GM21529 (cell line): Measurements from ENCODE around the gene BATF.

Experiments used
- ATAC-seq: cut with Tn5 transposase; IDR thresholded peaks from one replicate; pipeline ENCODE4 v1.9.1; 2021; ENCODE audit not compliant: unreplicated experiment

BATF gene

DNA sequence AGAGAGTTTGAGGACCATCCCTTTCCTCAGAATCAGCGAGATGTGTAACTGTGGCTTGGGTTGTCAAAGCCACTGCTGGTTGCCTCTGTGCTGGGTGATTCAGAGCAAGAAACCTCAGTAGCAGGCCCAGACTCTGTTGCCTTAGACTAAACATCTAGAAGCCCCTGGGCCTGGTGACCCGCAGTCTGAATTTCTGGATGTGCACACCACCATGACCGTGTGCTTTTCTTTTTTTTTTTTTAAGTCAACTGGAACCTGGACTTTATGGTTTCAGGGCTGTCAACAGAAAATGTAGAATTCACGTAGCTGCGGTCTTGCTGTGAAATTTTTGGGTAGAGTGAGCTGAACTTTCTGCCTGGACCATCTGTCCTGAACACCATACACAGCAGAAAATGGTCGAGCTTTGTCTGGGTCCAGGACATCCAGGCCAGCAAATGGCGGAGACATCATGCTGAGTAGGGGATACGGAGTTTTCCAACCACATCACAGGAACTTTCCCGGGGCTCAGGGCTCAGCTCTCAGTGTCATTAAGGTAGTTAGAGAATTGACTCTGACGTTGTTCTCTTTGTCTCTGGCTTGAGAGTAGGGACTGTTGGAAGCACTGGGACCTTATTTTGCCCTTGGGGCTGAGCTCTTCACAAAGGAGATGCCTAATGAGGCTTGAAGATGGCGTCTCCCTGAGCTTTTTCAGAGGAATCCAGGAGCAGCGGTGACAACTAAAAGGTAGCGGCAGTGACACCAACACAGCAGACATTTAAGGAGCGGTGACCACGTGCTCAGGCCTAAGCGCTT lies 23.0 kb upstream of the BATF start:
- peak; percentile 65 for ATAC-seq

DNA sequence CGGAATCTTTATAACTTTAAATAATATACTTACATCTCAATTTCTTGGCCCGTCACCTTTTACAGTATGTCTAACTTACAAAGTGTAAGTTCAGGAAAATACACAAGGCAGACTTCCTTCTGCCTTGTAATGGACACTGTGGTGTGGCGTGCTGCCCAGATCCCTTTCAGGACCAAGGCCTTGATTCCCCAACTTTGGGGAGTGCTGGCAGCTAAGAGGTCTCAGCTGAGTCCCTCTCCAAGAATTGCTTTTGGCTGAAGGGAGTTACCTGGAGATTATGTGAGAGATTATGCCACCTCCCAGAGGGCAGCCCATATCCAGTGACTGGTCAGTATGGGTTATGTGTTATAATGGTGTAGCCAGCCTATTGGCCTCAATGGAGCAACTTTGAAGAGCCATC lies 21.2 kb upstream of the BATF start:
- ATAC-seq: no peak

- no peak for ATAC-seq
Measured at GRCh38 chr14:75504411-75504810, 17.9 kb upstream of the BATF start.

DNA sequence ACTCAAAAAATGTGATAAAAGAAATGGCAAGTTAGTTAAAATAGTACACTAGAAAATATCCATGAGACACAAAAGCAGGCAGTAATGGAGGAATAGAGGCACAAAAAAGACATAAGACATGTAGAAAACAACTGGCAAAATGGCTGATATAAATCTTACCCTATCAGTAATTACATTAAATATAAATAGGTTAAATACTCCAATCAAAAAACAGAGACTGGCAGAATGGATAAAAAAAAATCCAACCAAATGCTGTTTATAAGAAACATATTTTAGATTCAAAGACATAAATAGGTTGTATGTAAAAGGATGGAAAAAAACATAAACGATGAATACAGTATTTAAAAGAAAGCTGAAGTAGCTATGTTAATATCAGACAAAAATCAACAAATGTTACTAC lies 15.3 kb upstream of the BATF start:
- no peak for ATAC-seq

- ATAC-seq: no peak
Measured at GRCh38 chr14:75510547-75510946, 11.7 kb upstream of the BATF start.

GRCh38 chr14:75511201-75511600 lies 11.1 kb upstream of the BATF start:
- no peak for ATAC-seq

- ATAC-seq: peak; percentile 54
Measured at GRCh38 chr14:75513911-75514672, 8.2 kb upstream of the BATF start.

DNA sequence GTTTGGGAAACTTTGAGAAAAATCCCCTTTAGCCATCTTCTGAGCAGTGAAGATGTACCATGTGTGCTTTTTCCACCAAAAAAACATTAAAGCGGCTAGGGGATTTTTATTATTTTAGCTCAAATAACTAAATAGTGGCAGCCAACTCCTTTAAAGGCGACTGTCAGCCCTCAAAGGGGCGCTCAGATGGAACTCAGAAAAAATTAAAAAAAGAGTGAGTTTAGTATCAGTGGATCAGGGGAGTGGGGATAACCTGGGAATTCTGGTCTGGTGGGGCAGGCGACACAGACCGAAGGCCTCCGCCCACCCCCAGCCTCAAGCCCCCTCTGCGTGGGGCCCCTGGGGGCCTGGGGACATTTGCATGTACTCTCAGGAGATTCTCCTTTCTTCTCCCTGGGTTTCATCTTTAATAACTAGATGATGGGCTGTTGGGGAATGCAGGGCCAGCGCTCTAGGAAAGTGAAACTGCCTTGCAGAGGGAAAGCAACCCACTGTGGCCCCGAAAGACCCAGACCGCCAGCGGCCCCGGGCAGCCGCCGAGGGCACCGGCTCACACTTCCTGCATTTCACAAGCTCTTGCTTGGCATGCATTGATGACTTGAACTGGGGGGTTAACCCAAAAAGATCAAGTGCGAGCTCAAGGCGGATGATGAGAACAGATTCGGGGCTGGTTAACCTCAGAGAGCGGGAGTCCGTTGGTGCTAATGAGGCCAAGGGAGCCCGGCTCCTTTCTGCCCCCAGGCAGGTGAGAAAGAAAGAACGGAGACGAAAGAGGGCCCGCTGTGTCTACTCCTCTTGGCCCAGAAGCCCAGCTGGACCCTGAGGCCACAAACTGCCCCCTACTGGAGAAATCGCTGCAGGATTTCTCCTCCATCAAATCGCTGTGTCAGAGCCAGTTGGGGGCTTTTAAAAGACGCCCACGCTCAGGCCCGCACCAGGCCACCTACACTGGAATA lies 7.3 kb upstream of the BATF start:
- ATAC-seq: peak; percentile 51

DNA sequence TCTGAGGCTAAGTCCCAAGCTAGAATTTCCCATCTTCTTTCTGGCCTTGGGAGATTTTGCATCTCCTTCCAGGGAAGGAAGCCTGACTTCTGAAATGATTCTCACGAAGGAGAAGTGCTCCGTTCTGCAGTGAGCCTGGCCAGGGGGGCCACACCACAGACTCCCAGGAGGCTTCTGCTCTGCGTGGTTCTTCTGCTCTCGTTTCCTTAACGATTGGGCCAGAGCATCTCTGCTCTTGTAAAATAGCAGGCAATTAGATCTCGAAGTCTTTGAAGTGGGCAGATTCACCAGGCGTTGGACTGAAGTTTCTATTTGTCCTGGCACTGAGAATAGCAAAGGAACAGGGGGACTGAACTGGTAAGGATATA lies 6.7 kb upstream of the BATF start:
- ATAC-seq: peak; percentile 50

GRCh38 chr14:75518625-75519024 lies 3.6 kb upstream of the BATF start:
- no peak for ATAC-seq

DNA sequence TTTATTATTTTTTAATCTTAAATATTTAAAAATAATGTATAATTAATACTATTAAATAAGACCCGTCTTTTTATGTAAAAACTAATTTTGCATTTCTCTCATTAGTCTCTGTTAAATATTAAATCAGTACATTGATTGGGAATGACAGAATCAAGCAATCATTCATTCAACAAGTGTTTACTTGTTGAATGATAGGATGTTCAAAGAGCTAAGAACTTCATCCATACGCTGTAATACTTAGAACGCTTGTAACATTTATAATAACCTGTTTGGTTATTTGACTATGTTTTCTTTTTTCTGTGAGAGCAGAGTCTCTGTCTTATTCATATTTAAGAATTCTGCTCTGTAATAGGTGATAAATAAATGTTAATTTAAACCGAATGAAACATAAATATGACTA lies 2.9 kb upstream of the BATF start:
- ATAC-seq: no peak

DNA sequence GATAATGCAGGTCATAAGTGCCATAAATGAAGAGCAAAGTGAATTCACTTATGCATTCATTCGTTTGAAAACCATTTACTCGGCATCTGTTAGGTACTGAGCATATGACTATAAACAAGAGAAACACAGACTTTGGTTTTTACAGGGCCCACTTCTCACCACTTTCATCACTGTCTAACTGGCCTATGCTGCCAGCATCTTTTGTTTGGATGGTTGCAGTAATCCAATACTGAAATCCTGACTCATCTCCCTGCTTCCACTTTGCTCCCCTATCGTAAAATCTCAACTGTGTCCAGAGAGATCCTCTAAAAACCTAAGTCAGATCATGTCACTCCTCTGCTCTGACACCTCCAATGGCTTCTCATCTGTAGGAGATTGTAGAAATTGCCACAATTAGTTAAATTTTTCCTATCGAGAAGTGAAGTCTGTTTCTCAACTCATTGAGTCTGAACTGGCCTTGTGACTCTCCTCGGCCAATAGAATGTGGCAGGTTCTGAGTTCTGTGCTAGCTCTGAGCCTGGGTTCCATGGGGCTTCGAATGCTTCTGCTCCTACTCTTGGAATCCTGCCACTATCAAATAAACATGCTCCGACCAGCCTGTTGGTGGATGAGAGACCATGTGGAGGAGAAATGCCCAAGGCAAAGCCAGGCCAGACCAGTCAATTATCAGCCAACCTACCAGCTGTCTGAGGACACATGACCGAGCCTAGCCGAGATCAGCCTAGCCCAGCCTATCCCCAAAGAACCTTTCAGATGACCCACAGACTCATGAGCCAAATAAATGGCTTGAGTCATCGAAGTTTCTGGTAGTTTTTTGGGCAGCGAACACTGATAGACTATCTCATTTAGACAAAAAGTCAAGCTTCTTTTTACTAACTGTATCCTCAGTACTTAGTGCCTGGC lies 2.2 kb upstream of the BATF start:
- ATAC-seq: no peak

GRCh38 chr14:75520852-75521251 lies 1.4 kb upstream of the BATF start:
- ATAC-seq: no peak

- peak; percentile 25 for ATAC-seq
Measured at GRCh38 chr14:75521415-75522199, 662 bp upstream of the BATF start.

GRCh38 chr14:75522983-75523318 lies 682 bp downstream of the BATF start:
- no peak for ATAC-seq

DNA sequence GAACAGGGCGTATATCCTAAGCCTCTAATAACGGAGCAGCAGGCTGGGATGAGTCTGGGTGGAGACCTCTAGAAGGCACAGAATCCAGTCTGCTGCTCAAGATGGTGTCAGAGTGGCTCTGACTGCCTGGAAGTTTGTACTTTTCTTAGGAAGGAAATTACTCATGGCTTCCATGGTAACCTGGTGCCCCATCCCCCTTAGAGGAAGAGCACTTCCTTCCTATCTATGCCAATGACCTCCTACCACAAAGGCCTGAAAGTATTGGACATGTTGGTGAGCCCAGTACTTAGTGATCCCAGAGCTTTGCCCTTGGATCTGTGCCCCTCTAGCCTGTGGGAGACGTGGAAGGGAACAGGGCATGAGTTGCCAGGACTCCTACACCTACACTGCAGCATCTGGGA lies 1.5 kb downstream of the BATF start:
- no peak for ATAC-seq

DNA sequence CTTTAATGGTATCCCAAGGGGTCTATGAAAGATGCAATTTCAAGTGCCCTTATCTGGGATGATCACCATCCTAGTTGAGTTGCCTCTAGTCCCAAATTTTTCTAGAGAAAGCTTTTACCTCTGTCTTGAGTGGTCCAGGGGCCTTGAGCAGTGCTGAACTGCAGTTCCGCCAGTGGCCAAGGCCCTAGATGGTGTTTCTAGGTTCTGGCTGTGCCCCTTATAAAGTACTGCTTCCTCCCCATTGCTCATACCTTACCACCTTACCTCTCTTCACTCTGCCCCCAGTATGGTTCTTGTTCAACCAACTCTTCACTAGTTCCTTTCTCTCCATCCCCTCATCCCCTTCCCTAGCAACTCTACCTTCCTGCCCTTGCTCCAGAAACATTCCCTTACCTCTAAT lies 3.7 kb downstream of the BATF start:
- ATAC-seq: no peak

DNA sequence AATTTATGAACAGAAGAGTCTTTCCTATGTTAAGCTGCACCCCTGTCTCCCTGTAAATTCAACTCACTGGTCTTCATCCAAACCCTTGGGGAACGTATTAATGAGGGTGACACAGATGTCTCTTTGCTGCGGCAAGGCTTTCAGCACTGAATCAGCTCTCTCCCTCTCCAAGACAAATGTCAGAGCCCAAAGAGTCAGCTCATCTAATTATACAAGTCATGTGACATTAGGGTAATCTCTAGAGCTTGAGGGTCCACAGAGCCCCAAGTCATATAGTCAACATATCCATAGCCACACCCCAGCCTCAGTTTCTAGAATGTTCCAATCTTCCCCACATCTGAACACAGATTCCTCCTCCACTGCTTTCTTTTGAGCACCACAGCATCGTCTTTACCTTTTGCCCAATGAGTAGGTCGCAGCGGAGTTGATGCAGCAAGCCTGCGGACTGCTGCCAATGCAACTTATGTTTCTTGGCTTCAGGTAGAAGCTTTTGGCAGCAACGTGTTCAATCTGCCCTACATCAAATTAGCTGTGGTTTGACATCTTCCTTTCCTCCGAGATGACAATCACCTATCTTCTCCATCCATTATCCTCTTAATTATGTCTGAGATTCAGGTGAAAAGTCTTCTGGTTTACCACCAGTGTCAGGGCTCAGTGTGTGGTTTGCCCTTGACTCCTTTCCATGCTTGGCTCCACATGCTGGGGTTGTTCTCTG lies 5.3 kb downstream of the BATF start:
- no peak for ATAC-seq

DNA sequence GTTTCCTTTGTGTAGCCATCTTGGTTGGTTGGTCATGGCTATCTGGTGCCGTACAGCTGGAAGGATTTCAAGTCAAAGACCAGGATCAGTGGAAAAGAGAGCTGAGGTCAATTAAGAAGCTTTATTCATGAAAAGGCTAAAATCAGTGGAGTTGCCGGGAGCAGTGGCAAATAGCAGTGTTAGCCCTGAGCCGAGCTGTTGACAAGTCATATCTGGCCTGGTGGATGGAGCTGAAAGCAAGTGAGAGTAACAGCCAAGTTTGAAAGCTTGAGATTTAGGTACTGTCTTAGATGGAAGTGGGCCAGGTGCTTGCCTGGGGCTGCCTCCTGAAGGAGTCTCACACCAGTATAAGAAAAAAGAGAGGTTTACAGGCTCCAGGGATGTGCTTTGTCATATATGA lies 9.0 kb downstream of the BATF start:
- no peak for ATAC-seq
